Panc1 (cell line): Measurements from ENCODE around the gene C19orf38.

Source experiments
- POLR2AphosphoS5 ChIP-seq: IDR thresholded peaks from 2 replicates; pipeline ENCODE4 v1.6.1; 2012; ENCODE audit warnings: mild to moderate bottlenecking, low read depth, low read length, moderate library complexity
- SIN3A ChIP-seq: IDR thresholded peaks from 2 replicates; pipeline ENCODE4 v1.6.1; 2012; ENCODE audit warnings: low read depth, mild to moderate bottlenecking, low read length, moderate library complexity, borderline replicate concordance; ENCODE audit not compliant: insufficient read depth
- TF ChIP-seq, protein P1 (sequence below): fragments of 450-650 bp; IDR thresholded peaks from 2 replicates; pipeline ENCODE4 v1.5.1; 2017; ENCODE audit warnings: mild to moderate bottlenecking

DNA sequence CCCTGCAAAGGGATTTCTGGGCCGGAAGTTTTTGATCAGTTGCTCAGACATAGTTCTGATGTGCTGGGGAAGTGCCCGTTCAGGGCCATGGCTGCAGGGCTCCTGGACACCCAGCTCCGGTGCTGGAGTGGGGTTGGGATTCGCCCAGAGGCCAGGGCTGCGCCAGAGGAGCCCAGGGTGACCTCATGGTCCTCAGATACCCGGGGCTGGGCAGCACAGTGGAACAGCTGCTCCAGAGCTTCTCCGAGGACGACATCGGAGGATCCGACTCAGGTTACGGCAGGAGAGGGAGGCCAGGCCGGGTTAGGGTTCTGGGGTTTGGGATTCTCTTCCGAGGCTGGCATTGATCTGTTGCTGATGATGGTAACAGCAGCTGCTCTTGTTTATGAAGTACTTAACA lies 44.0 kb downstream of the C19orf38 start:
- TF ChIP-seq POLR2AphosphoS5: no peak
- TF ChIP-seq, protein P1, sequence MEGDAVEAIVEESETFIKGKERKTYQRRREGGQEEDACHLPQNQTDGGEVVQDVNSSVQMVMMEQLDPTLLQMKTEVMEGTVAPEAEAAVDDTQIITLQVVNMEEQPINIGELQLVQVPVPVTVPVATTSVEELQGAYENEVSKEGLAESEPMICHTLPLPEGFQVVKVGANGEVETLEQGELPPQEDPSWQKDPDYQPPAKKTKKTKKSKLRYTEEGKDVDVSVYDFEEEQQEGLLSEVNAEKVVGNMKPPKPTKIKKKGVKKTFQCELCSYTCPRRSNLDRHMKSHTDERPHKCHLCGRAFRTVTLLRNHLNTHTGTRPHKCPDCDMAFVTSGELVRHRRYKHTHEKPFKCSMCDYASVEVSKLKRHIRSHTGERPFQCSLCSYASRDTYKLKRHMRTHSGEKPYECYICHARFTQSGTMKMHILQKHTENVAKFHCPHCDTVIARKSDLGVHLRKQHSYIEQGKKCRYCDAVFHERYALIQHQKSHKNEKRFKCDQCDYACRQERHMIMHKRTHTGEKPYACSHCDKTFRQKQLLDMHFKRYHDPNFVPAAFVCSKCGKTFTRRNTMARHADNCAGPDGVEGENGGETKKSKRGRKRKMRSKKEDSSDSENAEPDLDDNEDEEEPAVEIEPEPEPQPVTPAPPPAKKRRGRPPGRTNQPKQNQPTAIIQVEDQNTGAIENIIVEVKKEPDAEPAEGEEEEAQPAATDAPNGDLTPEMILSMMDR: no peak
- TF ChIP-seq SIN3A: no peak
